GM12878 (cell line): Measurements from ENCODE around the gene GPBAR1. TPM values are rescaled to one million over a fixed set of nuclear protein-coding genes. Genes with fewer than 3 reads are reported as not detected.

Source experiments
- ATAC-seq: fragments of 200-7000 bp; cut with Tn5 transposase; 3 replicates; pipeline ENCODE4 v1.9.1; 2020; ENCODE audit warnings: mild to moderate bottlenecking, moderate library complexity
- BruUV-seq: library from RNA; stranded (reverse); fragments of 400-500 nt; replicated peaks from 2 replicates; lab custom pipeline; 2021; lab: Mats Ljungman, UMichigan
- CTCF ChIA-PET: fragments of 300-600 bp; sonication (Branson Sonifier 250); formaldehyde crosslinking; extraction: SDS; loops from one replicate; lab custom pipeline; 2021; ENCODE audit warnings: inconsistent platforms; lab: Yijun Ruan, JAX
- POLR2A ChIA-PET: fragments of 350-600 bp; formaldehyde crosslinking; extraction: SDS; loops from one replicate; lab custom pipeline; 2021; ENCODE audit warnings: inconsistent platforms; lab: Charles Lee
- RAD21 ChIA-PET: fragments of 300-600 bp; sonication (Branson Sonifier 250); formaldehyde crosslinking; loops from one replicate; lab custom pipeline; 2023; ENCODE audit warnings: antibody characterized with exemption; ENCODE audit not compliant: unreplicated experiment; lab: Charles Lee
- SMC1A ChIA-PET: fragments of 300-600 bp; sonication (Branson Sonifier 250); formaldehyde crosslinking; loops from one replicate; lab custom pipeline; 2023; ENCODE audit not compliant: unreplicated experiment, uncharacterized antibody; lab: Charles Lee
- DNase-seq: peaks from one replicate; pipeline ENCODE4 v3.0.0-alpha.2; 2011; ENCODE audit warnings: low read depth, low spot score
- FAIRE-seq: peaks from 3 replicates; lab custom pipeline; 2011; peaks lifted over from hg19 to GRCh38; lab: Jason Lieb, UNC
- H2AFZ ChIP-seq: 2 replicates; pipeline ENCODE4 v1.6.0; 2011; ENCODE audit warnings: low read depth, low read length, control low read depth; ENCODE audit not compliant: control insufficient read depth
- H3K27ac ChIP-seq: 2 replicates; pipeline ENCODE4 v1.5.1; 2011; ENCODE audit warnings: control low read depth; ENCODE audit not compliant: control insufficient read depth, insufficient read depth
- H3K27me3 ChIP-seq, 2 experiments: replicated peaks in 1 of 2; 2 replicates each; pipeline versions ENCODE4 v1.6.0 to v1.6.1; 2011; ENCODE audit warnings: low read length in 1 of 2; ENCODE audit not compliant: control insufficient read depth in 2 of 2, insufficient read depth in 2 of 2
- H3K36me3 ChIP-seq, 2 experiments: 2 replicates each; pipeline ENCODE4 v1.5.1; 2011; ENCODE audit warnings: low read length in 1 of 2; ENCODE audit not compliant: control insufficient read depth in 2 of 2, insufficient read depth in 2 of 2
- H3K4me1 ChIP-seq: 2 replicates; pipeline ENCODE4 v1.6.1; 2011; ENCODE audit warnings: mild to moderate bottlenecking, low read length, moderate library complexity, mixed read lengths; ENCODE audit not compliant: control insufficient read depth, insufficient read depth
- H3K4me2 ChIP-seq: 2 replicates; pipeline ENCODE4 v1.6.0; 2011; ENCODE audit warnings: control low read depth; ENCODE audit not compliant: control insufficient read depth, insufficient read depth
- H3K4me3 ChIP-seq: fragments of 200-600 bp; sonication (generic); 2 replicates; pipeline ENCODE4 v1.5.1; 2016
- H3K79me2 ChIP-seq: 2 replicates; pipeline ENCODE4 v1.6.0; 2011; ENCODE audit warnings: low read length; ENCODE audit not compliant: control insufficient read depth, insufficient read depth
- H3K9ac ChIP-seq: 2 replicates; pipeline ENCODE4 v1.8.0; 2011; ENCODE audit warnings: low read length, control low read depth, mixed read lengths; ENCODE audit not compliant: control insufficient read depth, insufficient read depth
- H3K9me3 ChIP-seq: replicated peaks from 3 replicates; pipeline ENCODE4 v1.5.1; 2011; ENCODE audit warnings: mild to moderate bottlenecking, low read length; ENCODE audit not compliant: control insufficient read depth, insufficient read depth
- H4K20me1 ChIP-seq: 2 replicates; pipeline ENCODE4 v1.6.0; 2011; ENCODE audit not compliant: control insufficient read depth, insufficient read depth
- CBX3 ChIP-seq: fragments of 200-600 bp; sonication (generic); IDR thresholded peaks from 2 replicates; pipeline ENCODE4 v1.6.1; 2016; ENCODE audit warnings: low read depth, borderline replicate concordance
- EGR1 ChIP-seq, 2 experiments: IDR thresholded peaks; 1 replicate in 1 of 2; 2 replicates in 1 of 2; pipeline ENCODE4 v1.6.1; 2011 to 2012; ENCODE audit warnings: low read depth in 2 of 2, low read length in 2 of 2, borderline replicate concordance in 1 of 2, mild to moderate bottlenecking in 1 of 2, moderate library complexity in 1 of 2
- HDGF ChIP-seq: fragments of 450-650 bp; IDR thresholded peaks from 2 replicates; pipeline ENCODE4 v1.6.1; 2016; ENCODE audit warnings: antibody characterized with exemption
- KDM1A ChIP-seq: fragments of 200-600 bp; sonication (generic); IDR thresholded peaks from 2 replicates; pipeline ENCODE4 v1.6.1; 2016; ENCODE audit warnings: borderline replicate concordance
- NFIC ChIP-seq: IDR thresholded peaks from 2 replicates; pipeline ENCODE4 v1.6.1; 2012; ENCODE audit warnings: low read depth, mild to moderate bottlenecking, inconsistent platforms, low read length, moderate library complexity
- NFYA ChIP-seq: IDR thresholded peaks from 2 replicates; pipeline ENCODE4 v1.6.1; 2011; ENCODE audit warnings: low read depth, mild to moderate bottlenecking, low read length, improper control_type of control experiment, borderline replicate concordance
- NFYB ChIP-seq: IDR thresholded peaks from 2 replicates; pipeline ENCODE4 v1.6.1; 2011; ENCODE audit warnings: low read depth, mild to moderate bottlenecking, low read length, improper control_type of control experiment, moderate library complexity; ENCODE audit not compliant: insufficient read depth
- RUNX3 ChIP-seq: IDR thresholded peaks from 2 replicates; pipeline ENCODE4 v1.6.1; 2012; ENCODE audit warnings: low read length, inconsistent platforms
- ZNF384 ChIP-seq: IDR thresholded peaks from 2 replicates; pipeline ENCODE4 v1.6.1; 2012; ENCODE audit warnings: low read depth, mild to moderate bottlenecking, low read length, improper control_type of control experiment, borderline replicate concordance
- ZNF622 ChIP-seq: fragments of 450-650 bp; IDR thresholded peaks from 2 replicates; pipeline ENCODE4 v1.6.1; 2017; ENCODE audit warnings: mild to moderate bottlenecking, inconsistent platforms
- WGBS: methylation state at CpG from one replicate; pipeline ENCODE4 v1.1.6; 2016; ENCODE audit warnings: low lambda C conversion rate; ENCODE audit not compliant: insufficient replicate concordance, insufficient coverage; ENCODE audit errors: missing lambda C conversion rate; 5-methylcytosine and 5-hydroxymethylcytosine counted together
- in situ Hi-C: fragments of 300-500 bp; cut with MboI; formaldehyde crosslinking; loops from 9 replicates; pipeline ENCODE4 v1.14.3; 2018; ENCODE audit warnings: mixed read lengths
- intact Hi-C: fragments of 100-400 bp; cut with micrococcal nuclease; formaldehyde crosslinking; loops from one replicate; pipeline ENCODE4 v1.14.2; 2022; ENCODE audit not compliant: unreplicated experiment
- polyA plus RNA-seq, 11 experiments: library from polyadenylated mRNA; depleted of rRNA in 4 of 11; unstranded in 6 of 11; stranded (reverse) in 5 of 11; fragments of >200 nt; fragmentation: Nextera tagmentation in 4 of 11; fragmentation: Illumina TruSeq in 1 of 11; extraction: Ambion mirVana in 4 of 11; extraction: Trizol in 1 of 11; gene quantifications; 1 replicate in 1 of 11; 2 replicates in 10 of 11; pipeline versions ENCODE4 v1.2.1 to v1.2.3, GENCODE V29; 2011 to 2016; ENCODE audit warnings: inconsistent platforms in 2 of 11, missing spikeins in 2 of 11, low read depth in 1 of 11
- total RNA-seq, 4 experiments: library from RNA; depleted of rRNA in 3 of 4; stranded (reverse); fragments of >200 nt in 3 of 4; fragmentation: Illumina TruSeq in 1 of 4; extraction: Trizol in 1 of 4; gene quantifications; 2 replicates each; pipeline versions ENCODE4 v1.2.1 to v1.2.3, GENCODE V29; 2013 to 2021
- TF ChIP-seq, protein P1 (sequence below): fragments of 450-650 bp; IDR thresholded peaks from 2 replicates; pipeline ENCODE4 v1.6.1; 2016; ENCODE audit warnings: mild to moderate bottlenecking, moderate library complexity, borderline replicate concordance
- TF ChIP-seq, protein P2 (sequence below): fragments of 450-650 bp; IDR thresholded peaks from 2 replicates; pipeline ENCODE4 v1.6.1; 2017; ENCODE audit warnings: borderline replicate concordance
- TF ChIP-seq, protein P3 (sequence below): fragments of 450-650 bp; IDR thresholded peaks from 2 replicates; pipeline ENCODE4 v1.6.1; 2017; ENCODE audit warnings: mild to moderate bottlenecking, low read depth, inconsistent platforms; ENCODE audit not compliant: poor library complexity, severe bottlenecking

GPBAR1 gene
- total and polyA plus RNA-seq, 10 of the 15 experiments (the other 5 are each of a cell fraction or from before 2014, with no cell fraction given): 0.03 to 0.36 (median 0.11) TPM; not detected in 3

DNA sequence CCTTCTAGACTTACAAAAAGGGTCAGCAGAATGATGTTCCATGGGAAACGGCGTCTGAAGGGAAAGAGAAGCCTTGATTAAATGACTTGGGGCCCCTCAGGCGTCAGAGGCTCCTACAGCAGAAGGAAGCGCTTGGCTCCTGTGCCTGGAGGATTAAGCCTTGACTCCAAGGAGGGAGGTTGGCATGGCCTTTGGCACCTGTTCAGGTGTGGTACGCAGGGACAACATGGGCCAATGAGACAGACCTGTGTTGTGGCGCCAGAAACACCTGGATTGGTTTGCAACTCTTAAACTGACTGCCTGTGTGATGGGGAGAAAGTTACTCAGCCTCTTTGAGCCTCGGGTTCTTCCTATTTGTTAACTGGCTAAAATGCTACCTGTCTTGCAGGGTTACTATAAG lies 17.1 kb downstream of the GPBAR1 start:
- Histone ChIP-seq H3K9ac (no peak overlapping the region), H3K4me2 (no peak overlapping the region), H3K36me3 (peaks cover 28 to 31% of the 10 kb centered on the region in 2 experiments), H2AFZ (no peak overlapping the region), H3K4me1 (no peaks in the 10 kb centered on the region), H3K79me2 (no peaks in the 10 kb centered on the region), H3K9me3 (no peaks in the 10 kb centered on the region), H4K20me1 (no peaks in the 10 kb centered on the region), H3K4me3 (no peak overlapping the region), H3K27me3 (no peaks in the 10 kb centered on the region), H3K27ac (no peak overlapping the region)
- no TSS peak for BruUV-seq
- in situ Hi-C loops (loop anchor here (25.0 kb wide), 1 partner anchor 109 kb away; the partner anchor contains the start of genes CTDSP1 and SLC11A1), intact Hi-C loops (no loop called here)
- CTCF ChIA-PET: no interaction called here
- RAD21 ChIA-PET: no interaction called here
- SMC1A ChIA-PET: no interaction called here
- WGBS: 74% methylated on average over 7 of the region's 7 CpGs
- DNase-seq: no peak
- no peak for FAIRE-seq
- POLR2A ChIA-PET: no interaction called here
- ATAC-seq: no peak
- TF ChIP-seq ZNF384: no peak
- no peak for TF ChIP-seq EGR1 (IDR thresholded peaks at IDR 0.05; ENCODE audit: borderline replicate concordance in 1 of 2, low read depth in 2 of 2, low read length in 2 of 2)
- no peak for TF ChIP-seq ZNF622
- TF ChIP-seq, protein P1, sequence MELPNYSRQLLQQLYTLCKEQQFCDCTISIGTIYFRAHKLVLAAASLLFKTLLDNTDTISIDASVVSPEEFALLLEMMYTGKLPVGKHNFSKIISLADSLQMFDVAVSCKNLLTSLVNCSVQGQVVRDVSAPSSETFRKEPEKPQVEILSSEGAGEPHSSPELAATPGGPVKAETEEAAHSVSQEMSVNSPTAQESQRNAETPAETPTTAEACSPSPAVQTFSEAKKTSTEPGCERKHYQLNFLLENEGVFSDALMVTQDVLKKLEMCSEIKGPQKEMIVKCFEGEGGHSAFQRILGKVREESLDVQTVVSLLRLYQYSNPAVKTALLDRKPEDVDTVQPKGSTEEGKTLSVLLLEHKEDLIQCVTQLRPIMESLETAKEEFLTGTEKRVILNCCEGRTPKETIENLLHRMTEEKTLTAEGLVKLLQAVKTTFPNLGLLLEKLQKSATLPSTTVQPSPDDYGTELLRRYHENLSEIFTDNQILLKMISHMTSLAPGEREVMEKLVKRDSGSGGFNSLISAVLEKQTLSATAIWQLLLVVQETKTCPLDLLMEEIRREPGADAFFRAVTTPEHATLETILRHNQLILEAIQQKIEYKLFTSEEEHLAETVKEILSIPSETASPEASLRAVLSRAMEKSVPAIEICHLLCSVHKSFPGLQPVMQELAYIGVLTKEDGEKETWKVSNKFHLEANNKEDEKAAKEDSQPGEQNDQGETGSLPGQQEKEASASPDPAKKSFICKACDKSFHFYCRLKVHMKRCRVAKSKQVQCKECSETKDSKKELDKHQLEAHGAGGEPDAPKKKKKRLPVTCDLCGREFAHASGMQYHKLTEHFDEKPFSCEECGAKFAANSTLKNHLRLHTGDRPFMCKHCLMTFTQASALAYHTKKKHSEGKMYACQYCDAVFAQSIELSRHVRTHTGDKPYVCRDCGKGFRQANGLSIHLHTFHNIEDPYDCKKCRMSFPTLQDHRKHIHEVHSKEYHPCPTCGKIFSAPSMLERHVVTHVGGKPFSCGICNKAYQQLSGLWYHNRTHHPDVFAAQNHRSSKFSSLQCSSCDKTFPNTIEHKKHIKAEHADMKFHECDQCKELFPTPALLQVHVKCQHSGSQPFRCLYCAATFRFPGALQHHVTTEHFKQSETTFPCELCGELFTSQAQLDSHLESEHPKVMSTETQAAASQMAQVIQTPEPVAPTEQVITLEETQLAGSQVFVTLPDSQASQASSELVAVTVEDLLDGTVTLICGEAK: no peak
- TF ChIP-seq HDGF: no peak
- TF ChIP-seq, protein P2, sequence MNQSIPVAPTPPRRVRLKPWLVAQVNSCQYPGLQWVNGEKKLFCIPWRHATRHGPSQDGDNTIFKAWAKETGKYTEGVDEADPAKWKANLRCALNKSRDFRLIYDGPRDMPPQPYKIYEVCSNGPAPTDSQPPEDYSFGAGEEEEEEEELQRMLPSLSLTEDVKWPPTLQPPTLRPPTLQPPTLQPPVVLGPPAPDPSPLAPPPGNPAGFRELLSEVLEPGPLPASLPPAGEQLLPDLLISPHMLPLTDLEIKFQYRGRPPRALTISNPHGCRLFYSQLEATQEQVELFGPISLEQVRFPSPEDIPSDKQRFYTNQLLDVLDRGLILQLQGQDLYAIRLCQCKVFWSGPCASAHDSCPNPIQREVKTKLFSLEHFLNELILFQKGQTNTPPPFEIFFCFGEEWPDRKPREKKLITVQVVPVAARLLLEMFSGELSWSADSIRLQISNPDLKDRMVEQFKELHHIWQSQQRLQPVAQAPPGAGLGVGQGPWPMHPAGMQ: no peak
- TF ChIP-seq, protein P3, sequence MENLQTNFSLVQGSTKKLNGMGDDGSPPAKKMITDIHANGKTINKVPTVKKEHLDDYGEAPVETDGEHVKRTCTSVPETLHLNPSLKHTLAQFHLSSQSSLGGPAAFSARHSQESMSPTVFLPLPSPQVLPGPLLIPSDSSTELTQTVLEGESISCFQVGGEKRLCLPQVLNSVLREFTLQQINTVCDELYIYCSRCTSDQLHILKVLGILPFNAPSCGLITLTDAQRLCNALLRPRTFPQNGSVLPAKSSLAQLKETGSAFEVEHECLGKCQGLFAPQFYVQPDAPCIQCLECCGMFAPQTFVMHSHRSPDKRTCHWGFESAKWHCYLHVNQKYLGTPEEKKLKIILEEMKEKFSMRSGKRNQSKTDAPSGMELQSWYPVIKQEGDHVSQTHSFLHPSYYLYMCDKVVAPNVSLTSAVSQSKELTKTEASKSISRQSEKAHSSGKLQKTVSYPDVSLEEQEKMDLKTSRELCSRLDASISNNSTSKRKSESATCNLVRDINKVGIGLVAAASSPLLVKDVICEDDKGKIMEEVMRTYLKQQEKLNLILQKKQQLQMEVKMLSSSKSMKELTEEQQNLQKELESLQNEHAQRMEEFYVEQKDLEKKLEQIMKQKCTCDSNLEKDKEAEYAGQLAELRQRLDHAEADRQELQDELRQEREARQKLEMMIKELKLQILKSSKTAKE: no peak
- no peak for TF ChIP-seq NFYB
- TF ChIP-seq NFYA: no peak
- no peak for TF ChIP-seq CBX3
- TF ChIP-seq KDM1A: no peak
- TF ChIP-seq RUNX3: no peak
- no peak for TF ChIP-seq NFIC
